Neuronal stem cell (in vitro differentiated cells): ENCODE data around the gene RANBP10.

Experiments
- DNase-seq: peaks from one replicate; pipeline ENCODE4 v3.0.0-alpha.2; 2013; ENCODE audit warnings: low spot score
- H2AFZ ChIP-seq: one replicate; pipeline ENCODE4 v1.6.1; 2013; ENCODE audit warnings: mild to moderate bottlenecking, low read length, inconsistent platforms
- H2AK5ac ChIP-seq: 2 replicates; pipeline ENCODE4 v1.6.1; 2013; ENCODE audit warnings: low read depth, mild to moderate bottlenecking, inconsistent platforms, low read length, moderate library complexity, mixed read lengths
- H2BK120ac ChIP-seq: 2 replicates; pipeline ENCODE4 v1.6.1; 2013; ENCODE audit warnings: low read depth, mild to moderate bottlenecking, inconsistent platforms, low read length, moderate library complexity, mixed read lengths
- H2BK12ac ChIP-seq: one replicate; pipeline ENCODE4 v1.6.1; 2013; ENCODE audit warnings: low read length, inconsistent platforms
- H2BK15ac ChIP-seq: 2 replicates; pipeline ENCODE4 v1.6.1; 2013; ENCODE audit warnings: mild to moderate bottlenecking, low read length, inconsistent platforms, mixed read lengths
- H2BK5ac ChIP-seq: one replicate; pipeline ENCODE4 v1.6.1; 2013; ENCODE audit warnings: inconsistent platforms, mild to moderate bottlenecking, low read length, moderate library complexity
- H3K14ac ChIP-seq: one replicate; pipeline ENCODE4 v1.6.1; 2013; ENCODE audit warnings: low read length, inconsistent platforms
- H3K18ac ChIP-seq: 2 replicates; pipeline ENCODE4 v1.6.1; 2013; ENCODE audit warnings: low read length, inconsistent platforms
- H3K23ac ChIP-seq: 2 replicates; pipeline ENCODE4 v1.6.1; 2013; ENCODE audit warnings: low read depth, mild to moderate bottlenecking, mixed read lengths, low read length, inconsistent platforms; ENCODE audit not compliant: poor library complexity
- H3K27ac ChIP-seq: replicated peaks from 3 replicates; pipeline ENCODE4 v1.5.1; 2013; ENCODE audit warnings: low read length, inconsistent platforms
- H3K27me3 ChIP-seq, 3 experiments: 2 replicates each; pipeline ENCODE4 v1.6.1; 2013; ENCODE audit warnings: low read length in 3 of 3, mild to moderate bottlenecking in 2 of 3, inconsistent platforms in 1 of 3, low read depth in 1 of 3, mixed read lengths in 1 of 3, moderate library complexity in 1 of 3; ENCODE audit not compliant: control insufficient read depth in 3 of 3, insufficient read depth in 3 of 3
- H3K36me3 ChIP-seq, 2 donors: replicated peaks in 1 of 2; 2 replicates each; pipeline ENCODE4 v1.6.1; 2013; ENCODE audit warnings: low read length in 2 of 2; ENCODE audit not compliant: control insufficient read depth in 2 of 2, insufficient read depth in 2 of 2
- H3K4ac ChIP-seq: 2 replicates; pipeline ENCODE4 v1.6.1; 2013; ENCODE audit warnings: inconsistent platforms, mild to moderate bottlenecking, low read length, moderate library complexity
- H3K4me1 ChIP-seq, 2 donors: 1 replicate in 1 of 2; 2 replicates in 1 of 2; pipeline ENCODE4 v1.6.1; 2013; ENCODE audit warnings: low read length in 2 of 2, low read depth in 1 of 2; ENCODE audit not compliant: control insufficient read depth in 2 of 2, insufficient read depth in 1 of 2
- H3K4me2 ChIP-seq: one replicate; pipeline ENCODE4 v1.6.1; 2013; ENCODE audit warnings: mild to moderate bottlenecking, low read length, inconsistent platforms; ENCODE audit not compliant: insufficient read depth, poor library complexity, severe bottlenecking
- H3K4me3 ChIP-seq, 2 donors: 2 replicates each; pipeline ENCODE4 v1.5.1; 2013; ENCODE audit warnings: low read length in 2 of 2, mild to moderate bottlenecking in 2 of 2, inconsistent platforms in 1 of 2, moderate library complexity in 1 of 2
- H3K79me1 ChIP-seq: one replicate; pipeline ENCODE4 v1.6.1; 2013; ENCODE audit warnings: low read depth, mild to moderate bottlenecking, inconsistent platforms, low read length, moderate library complexity
- H3K9ac ChIP-seq: one replicate; pipeline ENCODE4 v1.6.1; 2013; ENCODE audit warnings: mild to moderate bottlenecking, low read depth, low read length, inconsistent platforms; ENCODE audit not compliant: poor library complexity
- H3K9me3 ChIP-seq, 2 donors: replicated peaks in 1 of 2; 2 replicates each; pipeline versions ENCODE3 to v1.6.1; 2013; ENCODE audit warnings: low read length in 2 of 2, mild to moderate bottlenecking in 2 of 2, inconsistent platforms in 1 of 2, low read depth in 1 of 2, mixed read lengths in 1 of 2, moderate library complexity in 1 of 2; ENCODE audit not compliant: control insufficient read depth in 2 of 2, insufficient read depth in 1 of 2
- H4K8ac ChIP-seq: one replicate; pipeline ENCODE4 v1.6.1; 2013; ENCODE audit warnings: low read depth, mild to moderate bottlenecking, inconsistent platforms, low read length, moderate library complexity
- H4K91ac ChIP-seq: one replicate; pipeline ENCODE4 v1.6.1; 2013; ENCODE audit warnings: low read length, low read depth, mild to moderate bottlenecking, inconsistent platforms; ENCODE audit not compliant: poor library complexity
- WGBS, 2 donors: extraction: QIAGEN DNeasy Blood & Tissue Kit; methylation state at CpG; one replicate each; pipeline ENCODE4 v1.1.7; 2013; ENCODE audit warnings: missing lambda C conversion rate in 2 of 2, mixed read lengths in 1 of 2; ENCODE audit not compliant: insufficient read length in 2 of 2, insufficient replicate concordance in 1 of 2; ENCODE audit errors: extremely low coverage in 2 of 2; 5-methylcytosine and 5-hydroxymethylcytosine counted together

Gene RANBP10

DNA sequence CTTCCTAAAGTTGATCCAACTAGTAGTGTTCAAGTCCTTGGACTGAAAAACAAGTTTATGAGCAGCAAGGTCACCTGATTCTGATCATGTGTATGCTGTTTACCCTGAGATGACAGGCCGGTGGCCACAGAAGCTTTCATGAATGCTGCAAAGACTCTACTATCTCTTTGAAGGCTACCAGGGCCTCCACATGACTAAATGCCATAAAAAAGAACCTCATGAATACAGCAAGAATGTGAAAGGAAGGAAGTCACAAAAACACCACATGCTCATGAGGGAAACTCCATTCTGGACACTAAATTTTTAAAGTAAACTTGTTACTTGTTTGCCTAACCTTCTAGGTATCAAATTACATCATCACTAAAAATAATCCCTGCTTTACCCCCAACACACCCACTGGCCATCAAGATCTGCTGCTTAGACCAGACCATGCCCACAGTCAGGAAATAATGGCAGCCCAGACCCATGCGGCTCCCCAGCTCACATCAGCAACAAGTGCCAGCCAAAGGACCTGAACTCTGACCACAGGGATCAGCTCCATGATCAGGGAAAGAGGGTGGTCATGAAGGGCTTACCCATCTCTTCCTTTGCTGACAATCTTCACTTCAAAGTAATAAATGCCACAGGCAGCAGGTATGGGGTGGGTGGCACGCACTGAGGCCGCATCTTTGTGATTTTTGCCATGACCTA is 1.4 kb downstream of the RANBP10 start:
- Histone ChIP-seq H3K4me1 (peaks cover 6 to 10% of the 10 kb centered on the region in 2 donors), H3K27ac (no peak overlapping the region), H2BK12ac (no peak overlapping the region), H4K8ac (no peak overlapping the region), H3K4ac (no peak overlapping the region), H4K91ac (no peak overlapping the region), H3K27me3 (no peaks in the 10 kb centered on the region), H2BK120ac (no peak overlapping the region), H2AFZ (no peak overlapping the region), H3K14ac (no peak overlapping the region), H3K79me1 (peaks cover 16% of the 10 kb centered on the region), H2BK15ac (no peak overlapping the region), H2AK5ac (peak overlapping the region; percentile 12), H3K23ac (no peak overlapping the region), H3K36me3 (peaks cover 14 to 51% of the 10 kb centered on the region in 2 donors), H3K9ac (no peak overlapping the region), H3K4me3 (peak overlapping the region; percentile 3 to 97), H3K9me3 (peaks cover 0 to 2% of the 10 kb centered on the region in 2 donors), H2BK5ac (no peak overlapping the region), H3K4me2 (no peak overlapping the region), H3K18ac (no peak overlapping the region)
- WGBS, 2 donors = no CpG with 5 or more reads among the region's 4 CpGs
- no peak for DNase-seq

DNA sequence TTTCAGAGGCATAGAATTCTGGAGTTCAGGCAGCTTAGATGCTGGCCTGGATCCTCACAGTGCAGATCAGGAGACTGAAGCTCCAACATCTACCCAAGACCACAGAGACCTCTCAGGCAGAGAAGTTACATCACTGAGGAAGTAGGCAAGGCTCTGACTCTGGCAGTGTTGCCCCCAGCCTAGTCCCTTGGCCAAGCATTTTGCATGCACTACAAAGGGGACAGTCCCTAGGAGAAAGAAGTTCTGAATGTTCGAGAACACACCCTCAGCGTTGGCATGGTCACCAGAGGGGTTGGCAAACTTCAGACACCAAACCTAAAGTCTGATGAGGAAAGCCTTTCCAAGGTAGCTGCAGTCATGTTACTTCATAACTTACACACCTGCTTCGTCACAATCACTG is 2.5 kb downstream of the RANBP10 start:
- Histone ChIP-seq H2BK5ac (no peak overlapping the region), H3K27me3 (no peaks in the 10 kb centered on the region)
- no peak for DNase-seq

DNA sequence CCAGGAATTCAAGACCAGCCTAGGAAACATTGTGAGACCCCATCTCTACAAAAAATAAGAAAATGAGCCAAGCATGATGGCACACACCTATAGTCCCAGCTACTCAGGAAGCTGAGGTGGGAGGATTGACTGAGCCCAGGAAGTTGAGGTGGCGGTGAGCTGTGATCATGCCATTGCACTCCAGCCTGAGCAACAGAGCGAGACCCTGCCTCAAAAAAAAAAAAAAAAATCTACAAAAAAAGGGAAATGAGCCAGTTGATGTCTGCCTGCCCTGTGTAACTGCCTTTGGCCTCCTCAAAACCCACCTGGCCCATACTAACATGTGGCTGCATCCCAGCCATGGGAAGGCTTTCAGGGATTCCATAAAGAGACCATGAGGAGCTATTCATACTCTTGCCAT is 4.5 kb downstream of the RANBP10 start:
- Histone ChIP-seq H2BK120ac (no peak overlapping the region), H3K36me3 (peaks cover 21 to 70% of the 10 kb centered on the region in 2 donors), H3K9me3 (peaks cover 0 to 2% of the 10 kb centered on the region in 2 donors), H4K91ac (no peak overlapping the region), H2BK15ac (no peak overlapping the region), H3K23ac (no peak overlapping the region), H3K27ac (no peak overlapping the region), H2BK12ac (no peak overlapping the region), H3K4ac (no peak overlapping the region), H2BK5ac (no peak overlapping the region), H3K14ac (no peak overlapping the region), H2AK5ac (no peak overlapping the region), H3K18ac (no peak overlapping the region), H3K4me2 (no peak overlapping the region), H3K79me1 (peaks cover 16% of the 10 kb centered on the region), H3K9ac (no peak overlapping the region), H3K4me1 (peaks cover 6 to 8% of the 10 kb centered on the region in 2 donors), H3K27me3 (no peaks in the 10 kb centered on the region), H2AFZ (no peak overlapping the region), H3K4me3 (no peak overlapping the region), H4K8ac (no peak overlapping the region)
- no peak for DNase-seq
- WGBS, 2 donors = no CpG with 5 or more reads among the region's 2 CpGs

More for the DNA sequence above, 2.5 kb downstream of the RANBP10 start:
- Histone ChIP-seq H4K91ac (no peak overlapping the region), H3K23ac (no peak overlapping the region), H3K4ac (no peak overlapping the region), H3K9ac (no peak overlapping the region), H2AK5ac (no peak overlapping the region), H3K36me3 (peaks cover 17 to 56% of the 10 kb centered on the region in 2 donors), H3K79me1 (peaks cover 16% of the 10 kb centered on the region), H3K4me2 (no peak overlapping the region), H2BK120ac (no peak overlapping the region), H3K14ac (no peak overlapping the region), H3K4me3 (no peak overlapping the region), H3K4me1 (peaks cover 6 to 10% of the 10 kb centered on the region in 2 donors), H3K18ac (no peak overlapping the region), H2BK15ac (no peak overlapping the region), H2BK12ac (no peak overlapping the region), H4K8ac (no peak overlapping the region), H2AFZ (no peak overlapping the region), H3K27ac (no peak overlapping the region), H3K9me3 (peaks cover 0 to 2% of the 10 kb centered on the region in 2 donors)
- WGBS, 2 donors = no CpG with 5 or more reads among the region's 3 CpGs

DNA sequence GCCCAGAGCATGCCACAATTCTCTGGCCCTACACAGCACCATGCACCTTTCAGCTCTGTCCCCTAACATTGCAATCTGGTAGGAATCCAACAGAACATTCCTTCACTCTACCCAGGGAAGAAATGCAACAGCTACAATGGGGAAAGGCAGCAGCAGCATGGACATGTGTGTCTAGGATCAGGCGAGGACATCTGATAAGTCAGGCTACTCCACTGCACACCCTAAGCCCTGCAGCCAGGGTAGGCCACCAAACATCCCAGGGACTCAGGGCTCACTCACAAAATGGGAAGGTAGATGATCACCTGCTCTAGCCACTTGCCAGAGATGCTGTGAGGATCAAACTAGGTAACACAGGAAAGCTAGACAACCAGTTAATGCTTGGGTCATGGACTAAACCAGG is 5.1 kb downstream of the RANBP10 start:
- H3K4me1 ChIP-seq = peaks cover 6 to 8% of the 10 kb centered on the region in 2 donors
- no peak overlapping the region for H2AK5ac ChIP-seq

More for the DNA sequence above, 5.1 kb downstream of the RANBP10 start:
- Histone ChIP-seq H2BK12ac (no peak overlapping the region), H3K4me3 (no peak overlapping the region), H3K9ac (no peak overlapping the region), H3K18ac (no peak overlapping the region), H3K14ac (no peak overlapping the region), H4K8ac (no peak overlapping the region), H3K79me1 (peaks cover 16% of the 10 kb centered on the region), H2BK5ac (no peak overlapping the region), H3K4ac (no peak overlapping the region), H2BK120ac (no peak overlapping the region), H4K91ac (no peak overlapping the region), H3K27ac (no peak overlapping the region), H2AFZ (no peak overlapping the region), H3K36me3 (peaks cover 22 to 76% of the 10 kb centered on the region in 2 donors), H3K9me3 (peaks cover 0 to 2% of the 10 kb centered on the region in 2 donors), H2BK15ac (no peak overlapping the region), H3K23ac (no peak overlapping the region), H3K27me3 (no peaks in the 10 kb centered on the region), H3K4me2 (no peak overlapping the region)
- no CpG with 5 or more reads among the region's 1 CpG for WGBS, 2 donors
- no peak for DNase-seq
